ENCODE results near the gene ZNF492. TPM values are rescaled to one million over a fixed set of nuclear protein-coding genes. Genes with fewer than 3 reads are reported as not detected.

Gene ZNF492
- total RNA-seq, 1 experiment from 2014 or later: 3.0 TPM

GRCh38 chr19:22605275-22606211 is 28.6 kb upstream of the ZNF492 start:
- ATAC-seq (no peak), DNase-seq (no peak)
- Histone ChIP-seq H2AFZ (ENCODE audit: low read length) (no peak overlapping the region), H3K9me2 (replicated peaks; ENCODE audit: low read length) (no peaks in the 10 kb centered on the region), H3K4me2 (ENCODE audit: low read length) (no peak overlapping the region), H3K79me2 (ENCODE audit: low read length) (no peaks in the 10 kb centered on the region), H3K4me1 (ENCODE audit: insufficient read depth, low read length) (no peaks in the 10 kb centered on the region), H3K4me3 (ENCODE audit: low read length) (no peak overlapping the region), H3K36me3 (ENCODE audit: low read depth, low read length) (no peaks in the 10 kb centered on the region), H3F3A (ENCODE audit: low read length, unreplicated experiment) (no peaks in the 10 kb centered on the region), H3K27ac (ENCODE audit: low read length) (no peak overlapping the region), H3K9me3 (ENCODE audit: low read length) (peaks cover 7% of the 10 kb centered on the region; the same call in 1 of the 2 replicates), H3K27me3 (ENCODE audit: low read length) (no peaks in the 10 kb centered on the region), H4K20me1 (ENCODE audit: low read length) (no peaks in the 10 kb centered on the region), H3K9ac (ENCODE audit: low read length) (no peak overlapping the region)
- no TSS peak for BruUV-seq (replicated peaks)
- ChIA-PET POLR2A (ENCODE audit: unreplicated experiment) (no interaction called here), CTCF (no interaction called here)
- intact Hi-C loops (cut with micrococcal nuclease): no loop called here
- TF ChIP-seq EZH2phosphoT487 (IDR thresholded peaks at IDR 0.05; ENCODE audit: borderline replicate concordance, low read length) (no peak), EZH2 (IDR thresholded peaks at IDR 0.05; ENCODE audit: low read length, unreplicated experiment) (no peak)
- TF ChIP-seq, protein P1, sequence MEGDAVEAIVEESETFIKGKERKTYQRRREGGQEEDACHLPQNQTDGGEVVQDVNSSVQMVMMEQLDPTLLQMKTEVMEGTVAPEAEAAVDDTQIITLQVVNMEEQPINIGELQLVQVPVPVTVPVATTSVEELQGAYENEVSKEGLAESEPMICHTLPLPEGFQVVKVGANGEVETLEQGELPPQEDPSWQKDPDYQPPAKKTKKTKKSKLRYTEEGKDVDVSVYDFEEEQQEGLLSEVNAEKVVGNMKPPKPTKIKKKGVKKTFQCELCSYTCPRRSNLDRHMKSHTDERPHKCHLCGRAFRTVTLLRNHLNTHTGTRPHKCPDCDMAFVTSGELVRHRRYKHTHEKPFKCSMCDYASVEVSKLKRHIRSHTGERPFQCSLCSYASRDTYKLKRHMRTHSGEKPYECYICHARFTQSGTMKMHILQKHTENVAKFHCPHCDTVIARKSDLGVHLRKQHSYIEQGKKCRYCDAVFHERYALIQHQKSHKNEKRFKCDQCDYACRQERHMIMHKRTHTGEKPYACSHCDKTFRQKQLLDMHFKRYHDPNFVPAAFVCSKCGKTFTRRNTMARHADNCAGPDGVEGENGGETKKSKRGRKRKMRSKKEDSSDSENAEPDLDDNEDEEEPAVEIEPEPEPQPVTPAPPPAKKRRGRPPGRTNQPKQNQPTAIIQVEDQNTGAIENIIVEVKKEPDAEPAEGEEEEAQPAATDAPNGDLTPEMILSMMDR (conservative IDR thresholded peaks at IDR 0.05; ENCODE audit: low read depth, low read length): no peak

GRCh38 chr19:22606212-22606553 is 27.9 kb upstream of the ZNF492 start:
- H3K4me1 ChIP-seq (ENCODE audit: insufficient read depth, low read length): no peaks in the 10 kb centered on the region
- H3K27me3 ChIP-seq (ENCODE audit: low read length): no peaks in the 10 kb centered on the region
- TF ChIP-seq, protein P1 (conservative IDR thresholded peaks at IDR 0.05; ENCODE audit: low read depth, low read length): no peak
- no peak for TF ChIP-seq EZH2phosphoT487 (IDR thresholded peaks at IDR 0.05; ENCODE audit: borderline replicate concordance, low read length)
- TF ChIP-seq EZH2 (IDR thresholded peaks at IDR 0.05; ENCODE audit: low read length, unreplicated experiment): no peak
- peaks cover 7% of the 10 kb centered on the region; the same call in 1 of the 2 replicates for H3K9me3 ChIP-seq (ENCODE audit: low read length)
- H3K79me2 ChIP-seq (ENCODE audit: low read length): no peaks in the 10 kb centered on the region
- intact Hi-C loops (cut with micrococcal nuclease): no loop called here
- H3K9ac ChIP-seq (ENCODE audit: low read length): no peak overlapping the region
- H3K9me2 ChIP-seq (replicated peaks; ENCODE audit: low read length): no peaks in the 10 kb centered on the region
- H3K4me3 ChIP-seq (ENCODE audit: low read length): no peak overlapping the region
- BruUV-seq (replicated peaks): no TSS peak
- H4K20me1 ChIP-seq (ENCODE audit: low read length): no peaks in the 10 kb centered on the region
- H2AFZ ChIP-seq (ENCODE audit: low read length): no peak overlapping the region
- ChIA-PET CTCF (no interaction called here), POLR2A (ENCODE audit: unreplicated experiment) (no interaction called here)
- H3F3A ChIP-seq (ENCODE audit: low read length, unreplicated experiment): no peaks in the 10 kb centered on the region
- no peak for DNase-seq
- no peak overlapping the region for H3K27ac ChIP-seq (ENCODE audit: low read length)
- no peaks in the 10 kb centered on the region for H3K36me3 ChIP-seq (ENCODE audit: low read depth, low read length)
- H3K4me2 ChIP-seq (ENCODE audit: low read length): no peak overlapping the region
- no peak for ATAC-seq
